ENCODE data around the gene ADAM29.

GRCh38 chr4:174912919-174913543 is 5.1 kb upstream of the ADAM29 start:
- TF ChIP-seq CTCF (conservative IDR thresholded peaks at IDR 0.05; ENCODE audit: low read depth in 2 of 2), result no peak
- TF ChIP-seq ZNF462 (CRISPR knock-in tag; IDR thresholded peaks at IDR 0.05), result no peak
- no peak for TF ChIP-seq REST (IDR thresholded peaks at IDR 0.05; ENCODE audit: unreplicated experiment)
- no peak for TF ChIP-seq POLR2AphosphoS5 (IDR thresholded peaks at IDR 0.05; ENCODE audit: low read depth)
- TF ChIP-seq JUNB (IDR thresholded peaks at IDR 0.05; ENCODE audit: unreplicated experiment), result no peak
- no peak for TF ChIP-seq EZH2phosphoT487 (IDR thresholded peaks at IDR 0.05; ENCODE audit: unreplicated experiment)
- no peak for TF ChIP-seq EZH2 (IDR thresholded peaks at IDR 0.05; ENCODE audit: low read depth, unreplicated experiment)
- no peak for TF ChIP-seq CREB1 (CRISPR knock-in tag; IDR thresholded peaks at IDR 0.05; ENCODE audit: low read depth)
- TF ChIP-seq STAT1 (IDR thresholded peaks at IDR 0.05; ENCODE audit: unreplicated experiment), result no peak

Data from GM23338 (cell line).